ENCODE data around the gene SLC6A1. TPM values are rescaled to one million over a fixed set of nuclear protein-coding genes. Genes with fewer than 3 reads are reported as not detected.

The SLC6A1 gene
- total and polyA plus RNA-seq, 2 of the 13 experiments (the other 11 are each of a cell fraction or from before 2014, with no cell fraction given) = not detected

GRCh38 chr3:10978956-10979355 is 13.6 kb upstream of the SLC6A1 start (continued):
- TF ChIP-seq PAXIP1 (CRISPR knock-in tag; conservative IDR thresholded peaks at IDR 0.05) (peak; percentile 70), U2AF2 (IDR thresholded peaks at IDR 0.05; ENCODE audit: low read depth, low read length) (no peak), PHF20 (CRISPR knock-in tag; IDR thresholded peaks at IDR 0.05) (no peak), YY1 (IDR thresholded peaks at IDR 0.05; ENCODE audit: insufficient read depth, insufficient replicate concordance, low read depth, low read length) (no peak), GATAD2A (CRISPR knock-in tag; IDR thresholded peaks at IDR 0.05) (peak; percentile 42; the same call in 1 of the 2 replicates), ZNF878 (CRISPR knock-in tag; IDR thresholded peaks at IDR 0.05) (no peak), GPN1 (CRISPR knock-in tag; IDR thresholded peaks at IDR 0.05; ENCODE audit: borderline replicate concordance) (no peak), PHF5A (CRISPR knock-in tag; IDR thresholded peaks at IDR 0.05; ENCODE audit: low read depth, unreplicated experiment) (no peak), CEBPG (CRISPR knock-in tag; IDR thresholded peaks at IDR 0.05) (no peak), RNF2 (conservative IDR thresholded peaks at IDR 0.05; ENCODE audit: low read depth) (no peak), HOXA7 (CRISPR knock-in tag; IDR thresholded peaks at IDR 0.05) (no peak), JARID2 (CRISPR knock-in tag; IDR thresholded peaks at IDR 0.05; ENCODE audit: insufficient replicate concordance) (no peak), MED13 (CRISPR knock-in tag; IDR thresholded peaks at IDR 0.05) (no peak), EP300 (IDR thresholded peaks at IDR 0.05; ENCODE audit: low read depth in 2 of 2, low read length in 2 of 2) (peak in 1 of 2 experiments; percentile 32; a peak in 1 of 4 replicates), EP300 (CRISPR knock-in tag; IDR thresholded peaks at IDR 0.05; ENCODE audit: borderline replicate concordance) (no peak), RARA (CRISPR knock-in tag; IDR thresholded peaks at IDR 0.05) (no peak), GATA4 (IDR thresholded peaks at IDR 0.05; ENCODE audit: borderline replicate concordance, low read depth) (no peak), TBL1XR1 (IDR thresholded peaks at IDR 0.05; ENCODE audit: borderline replicate concordance, low read length, partially characterized antibody) (no peak), ZNF367 (CRISPR knock-in tag; IDR thresholded peaks at IDR 0.05; ENCODE audit: borderline replicate concordance) (no peak), AHR (CRISPR knock-in tag; IDR thresholded peaks at IDR 0.05) (no peak), BCL6 (CRISPR knock-in tag; IDR thresholded peaks at IDR 0.05) (peak; percentile 37; the same call in 1 of the 2 replicates), GRHL1 (CRISPR knock-in tag; conservative IDR thresholded peaks at IDR 0.05) (no peak), TCF7 (IDR thresholded peaks at IDR 0.05; ENCODE audit: low read depth) (peak; percentile 45; the same call in 1 of the 2 replicates), SP5 (CRISPR knock-in tag; IDR thresholded peaks at IDR 0.05; ENCODE audit: borderline replicate concordance, low read depth) (no peak), NFKB2 (CRISPR knock-in tag; IDR thresholded peaks at IDR 0.05; ENCODE audit: borderline replicate concordance) (no peak)
- TF ChIP-seq, protein P1, sequence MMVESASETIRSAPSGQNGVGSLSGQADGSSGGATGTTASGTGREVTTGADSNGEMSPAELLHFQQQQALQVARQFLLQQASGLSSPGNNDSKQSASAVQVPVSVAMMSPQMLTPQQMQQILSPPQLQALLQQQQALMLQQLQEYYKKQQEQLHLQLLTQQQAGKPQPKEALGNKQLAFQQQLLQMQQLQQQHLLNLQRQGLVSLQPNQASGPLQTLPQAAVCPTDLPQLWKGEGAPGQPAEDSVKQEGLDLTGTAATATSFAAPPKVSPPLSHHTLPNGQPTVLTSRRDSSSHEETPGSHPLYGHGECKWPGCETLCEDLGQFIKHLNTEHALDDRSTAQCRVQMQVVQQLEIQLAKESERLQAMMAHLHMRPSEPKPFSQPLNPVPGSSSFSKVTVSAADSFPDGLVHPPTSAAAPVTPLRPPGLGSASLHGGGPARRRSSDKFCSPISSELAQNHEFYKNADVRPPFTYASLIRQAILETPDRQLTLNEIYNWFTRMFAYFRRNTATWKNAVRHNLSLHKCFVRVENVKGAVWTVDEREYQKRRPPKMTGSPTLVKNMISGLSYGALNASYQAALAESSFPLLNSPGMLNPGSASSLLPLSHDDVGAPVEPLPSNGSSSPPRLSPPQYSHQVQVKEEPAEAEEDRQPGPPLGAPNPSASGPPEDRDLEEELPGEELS (CRISPR knock-in tag; IDR thresholded peaks at IDR 0.05) = 0 out of 2 replicates have a peak, but pooled peaks have one; percentile 14

Measured in HepG2 (cell line).